Measurements from ENCODE around the gene CDCA7L.
"Not testable (repeated sequence)": the region's sequence is repeated elsewhere in the genome, so short reads cannot be mapped to it uniquely, and the experiment has no call there.

Gene CDCA7L

GRCh38 chr7:21866731-21867130, 79.0 kb downstream of the CDCA7L start:
- H3K4me1 ChIP-seq (ENCODE audit: control insufficient read depth, insufficient read depth, low read length): peaks cover 24% of the 10 kb centered on the region
- H3K27me3 ChIP-seq (ENCODE audit: control insufficient read depth, insufficient read depth, low read length, poor library complexity, severe bottlenecking): no peaks in the 10 kb centered on the region
- H3K4me3 ChIP-seq (ENCODE audit: insufficient read depth, low read depth, low read length): no peak overlapping the region
- no peaks in the 10 kb centered on the region for H3K36me3 ChIP-seq (ENCODE audit: control insufficient read depth, insufficient read depth, low read length)
- no peak overlapping the region for H3K27ac ChIP-seq (ENCODE audit: insufficient read depth, low read depth, low read length, poor library complexity, severe bottlenecking)
- H3K9me3 ChIP-seq (ENCODE audit: control insufficient read depth, low read length): no peaks in the 10 kb centered on the region
- WGBS, 2 experiments: 60 to 64% methylated on average over 1 of the region's 1 CpG

- WGBS, 2 experiments: 90 to 91% methylated on average over 7 of the region's 7 CpGs
- peaks cover 24% of the 10 kb centered on the region for H3K4me1 ChIP-seq (ENCODE audit: control insufficient read depth, insufficient read depth, low read length)
- not testable (repeated sequence) for H3K9me3 ChIP-seq (ENCODE audit: control insufficient read depth, low read length); H3K36me3 ChIP-seq (ENCODE audit: control insufficient read depth, insufficient read depth, low read length); H3K4me3 ChIP-seq (ENCODE audit: insufficient read depth, low read depth, low read length); H3K27ac ChIP-seq (ENCODE audit: insufficient read depth, low read depth, low read length, poor library complexity, severe bottlenecking); H3K27me3 ChIP-seq (ENCODE audit: control insufficient read depth, insufficient read depth, low read length, poor library complexity, severe bottlenecking)
Measured at GRCh38 chr7:21865631-21866204, 80.0 kb downstream of the CDCA7L start.

GRCh38 chr7:21851559-21851967, 94.1 kb downstream of the CDCA7L start:
- H3K4me3 ChIP-seq (ENCODE audit: insufficient read depth, low read depth, low read length): no peak overlapping the region
- H3K27ac ChIP-seq (ENCODE audit: insufficient read depth, low read depth, low read length, poor library complexity, severe bottlenecking): no peak overlapping the region
- WGBS, 2 experiments: 93 to 94% methylated on average over 6 of the region's 6 CpGs
- H3K9me3 ChIP-seq (ENCODE audit: control insufficient read depth, low read length): no peaks in the 10 kb centered on the region
- no peaks in the 10 kb centered on the region for H3K36me3 ChIP-seq (ENCODE audit: control insufficient read depth, insufficient read depth, low read length)
- H3K27me3 ChIP-seq (ENCODE audit: control insufficient read depth, insufficient read depth, low read length, poor library complexity, severe bottlenecking): no peaks in the 10 kb centered on the region
- no peaks in the 10 kb centered on the region for H3K4me1 ChIP-seq (ENCODE audit: control insufficient read depth, insufficient read depth, low read length)

Measured in ectodermal cell (in vitro differentiated cells).